ENCODE data around the gene CYGB. TPM values are rescaled to one million over a fixed set of nuclear protein-coding genes. Genes with fewer than 3 reads are reported as not detected.
A peak's percentile ranks its signal among the peaks of the same experiment; 100 is the strongest.

The CYGB gene
- total and polyA plus RNA-seq, 2 of the 13 experiments (the other 11 are each of a cell fraction or from before 2014, with no cell fraction given) = 18.9 to 27.1 TPM

GRCh38 chr17:76523084-76524037, 14.1 kb downstream of the CYGB start (continued):
- TF ChIP-seq ZBTB43 (CRISPR knock-in tag; conservative IDR thresholded peaks at IDR 0.05) = no peak
- no peak for TF ChIP-seq NFE2L2 (IDR thresholded peaks at IDR 0.05; ENCODE audit: low read length)
- TF ChIP-seq MTERF4 (CRISPR knock-in tag; IDR thresholded peaks at IDR 0.05) = 0 out of 2 replicates have a peak, but pooled peaks have one; percentile 62
- no peak for TF ChIP-seq SMARCE1 (IDR thresholded peaks at IDR 0.05; ENCODE audit: borderline replicate concordance)
- no peak for TF ChIP-seq ATM (IDR thresholded peaks at IDR 0.05; ENCODE audit: borderline replicate concordance)
- no peak for TF ChIP-seq TAF15 (IDR thresholded peaks at IDR 0.05; ENCODE audit: low read depth, low read length, poor library complexity, severe bottlenecking)
- peak; percentile 54; the same call in 1 of the 2 replicates for TF ChIP-seq HDAC1 (CRISPR knock-in tag; IDR thresholded peaks at IDR 0.05)
- no peak for TF ChIP-seq ZNF17 (CRISPR knock-in tag; IDR thresholded peaks at IDR 0.05)
- no peak for TF ChIP-seq ZBTB44 (CRISPR knock-in tag; IDR thresholded peaks at IDR 0.05)
- no peak for TF ChIP-seq KIAA2018 (CRISPR knock-in tag; IDR thresholded peaks at IDR 0.05; ENCODE audit: borderline replicate concordance)
- no peak for TF ChIP-seq PRMT3 (CRISPR knock-in tag; IDR thresholded peaks at IDR 0.05; ENCODE audit: borderline replicate concordance, low read depth)
- TF ChIP-seq STAT6 (CRISPR knock-in tag; IDR thresholded peaks at IDR 0.05; ENCODE audit: borderline replicate concordance) = no peak
